SU-DHL-6 (cell line): ENCODE data around the gene SUPT4H1.

ENCODE experiments used
- H2AFZ ChIP-seq: fragments of 200-600 bp; sonication (generic); 2 replicates; pipeline ENCODE4 v1.6.1; 2014; ENCODE audit warnings: low read depth, mild to moderate bottlenecking, moderate library complexity, mixed read lengths, antibody characterized with exemption, low read length; ENCODE audit not compliant: severe bottlenecking
- H3F3A ChIP-seq: fragments of 200-600 bp; shearing (Covaris generic); 2 replicates; pipeline ENCODE4 v1.6.0; 2016; ENCODE audit warnings: antibody characterized with exemption, mild to moderate bottlenecking; ENCODE audit not compliant: insufficient read depth
- H3K27ac ChIP-seq: fragments of 200-600 bp; sonication (generic); 2 replicates; pipeline ENCODE4 v1.5.1; 2016; ENCODE audit warnings: low read depth, mild to moderate bottlenecking, low read length, moderate library complexity, mixed read lengths
- H3K27me3 ChIP-seq: fragments of 200-600 bp; sonication (generic), shearing (Covaris generic); 2 replicates; pipeline ENCODE4 v1.6.0; 2014; ENCODE audit warnings: mild to moderate bottlenecking, low read length
- H3K36me3 ChIP-seq: fragments of 200-600 bp; sonication (generic); 2 replicates; pipeline ENCODE4 v1.6.1; 2014; ENCODE audit warnings: mild to moderate bottlenecking, low read length, mixed read lengths
- H3K4me2 ChIP-seq: fragments of 300-600, 200-600 bp; shearing (Covaris generic), sonication (generic); 2 replicates; pipeline ENCODE4 v1.6.0; 2014; ENCODE audit warnings: low read length, low read depth, mild to moderate bottlenecking; ENCODE audit not compliant: poor library complexity, severe bottlenecking
- H3K4me3 ChIP-seq: fragments of 200-600 bp; sonication (generic); 2 replicates; pipeline ENCODE4 v1.5.1; 2014; ENCODE audit warnings: antibody characterized with exemption, low read length, mild to moderate bottlenecking, mixed read lengths; ENCODE audit not compliant: insufficient read depth, poor library complexity, severe bottlenecking
- H3K79me2 ChIP-seq: fragments of 200-600 bp; sonication (generic); 2 replicates; pipeline ENCODE4 v1.6.1; 2014; ENCODE audit warnings: mild to moderate bottlenecking, low read length, moderate library complexity; ENCODE audit not compliant: insufficient read depth
- H3K9ac ChIP-seq: fragments of 200-600 bp; sonication (generic); 2 replicates; pipeline ENCODE4 v1.7.0; 2014; ENCODE audit warnings: mild to moderate bottlenecking, low read length
- H3K9me2 ChIP-seq: fragments of 200-600 bp; sonication (generic); replicated peaks from 2 replicates; pipeline ENCODE4 v1.6.1; 2014; ENCODE audit warnings: low read length; ENCODE audit not compliant: insufficient read depth
- H3K9me3 ChIP-seq: fragments of 200-600 bp; sonication (generic); 2 replicates; pipeline ENCODE4 v1.6.1; 2014; ENCODE audit warnings: low read length, mixed read lengths; ENCODE audit not compliant: insufficient read depth
- H4K20me1 ChIP-seq: fragments of 200-600 bp; sonication (generic); 2 replicates; pipeline ENCODE4 v1.6.1; 2014; ENCODE audit warnings: low read depth, mild to moderate bottlenecking, antibody characterized with exemption, low read length, moderate library complexity, mixed read lengths
- EZH2phosphoT487 ChIP-seq: fragments of 200-600 bp; sonication (generic), shearing (Covaris generic); conservative IDR thresholded peaks from 2 replicates; pipeline ENCODE4 v1.6.1; 2018; ENCODE audit warnings: mild to moderate bottlenecking, antibody characterized with exemption, low read length, moderate library complexity, mixed read lengths
- TF ChIP-seq, protein P1 (sequence below): fragments of 200-600 bp; sonication (generic); IDR thresholded peaks from one replicate; pipeline ENCODE4 v1.5.1; 2017; ENCODE audit warnings: antibody characterized with exemption, mild to moderate bottlenecking, low read length, moderate library complexity; ENCODE audit not compliant: insufficient read depth, poor library complexity, severe bottlenecking

Gene SUPT4H1

DNA sequence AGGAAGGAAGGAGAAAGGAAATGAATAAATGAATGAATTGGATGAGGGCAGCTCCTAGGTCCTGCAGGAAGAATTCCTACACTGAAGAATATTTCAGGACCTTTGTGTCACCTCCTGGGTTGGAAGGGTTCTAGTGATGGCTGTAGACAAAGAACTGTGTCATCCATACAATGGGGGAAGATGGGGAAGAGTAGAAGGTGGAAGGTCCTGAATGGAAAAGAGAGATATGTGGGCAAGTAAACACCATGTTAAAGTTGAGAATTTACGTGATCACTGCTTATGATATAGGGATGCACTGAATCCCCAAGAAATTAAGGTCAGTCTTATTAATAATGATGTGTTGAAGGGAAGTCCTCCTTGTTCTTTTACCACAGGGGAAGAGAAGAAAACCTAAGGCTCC, 4.2 kb upstream of the SUPT4H1 start:
- H3K79me2 ChIP-seq: peaks cover 7% of the 10 kb centered on the region; the same call in 1 of the 2 replicates
- no peaks in the 10 kb centered on the region for H3K9me2 ChIP-seq

DNA sequence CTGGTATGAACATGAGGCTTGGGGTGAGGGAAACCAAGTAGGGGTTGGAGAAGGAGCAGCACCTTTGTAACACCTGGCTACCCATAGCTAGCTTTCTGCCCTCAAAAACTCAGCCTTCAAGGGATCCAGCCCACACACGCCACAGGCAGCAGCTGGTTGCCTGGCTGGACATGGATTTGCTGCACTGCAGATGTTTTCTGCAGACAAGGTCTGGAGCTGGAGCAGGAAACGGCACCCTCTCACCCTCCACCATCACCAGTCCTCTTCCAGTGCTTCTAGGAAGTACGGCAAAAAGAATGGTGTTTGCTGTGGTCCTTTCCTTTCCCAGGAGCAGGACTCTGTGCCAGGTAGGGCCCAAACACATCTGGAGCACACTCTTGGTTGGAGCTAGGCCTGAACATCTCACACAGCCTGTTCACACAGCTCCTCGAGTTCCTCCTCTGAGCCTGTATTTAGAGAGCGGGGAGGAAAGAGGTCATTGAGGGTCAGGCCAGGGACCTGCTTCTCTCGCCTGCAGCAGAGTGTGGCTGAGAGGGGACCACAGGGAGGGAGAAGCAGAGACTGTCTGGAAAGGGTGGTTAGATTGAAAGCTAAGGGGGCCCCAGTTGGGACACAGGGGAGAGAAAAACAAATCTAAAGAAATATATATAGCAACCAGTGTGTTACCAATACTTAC, 2.7 kb upstream of the SUPT4H1 start:
- no peak overlapping the region for H3K27ac ChIP-seq
- no peaks in the 10 kb centered on the region for H3K36me3 ChIP-seq
- no peak overlapping the region for H3K9ac ChIP-seq

More for the DNA sequence above, 4.2 kb upstream of the SUPT4H1 start:
- no peak overlapping the region for H2AFZ ChIP-seq
- no peaks in the 10 kb centered on the region for H3K27me3 ChIP-seq
- no peaks in the 10 kb centered on the region for H3K9me3 ChIP-seq
- no peak for TF ChIP-seq EZH2phosphoT487
- TF ChIP-seq, protein P1, sequence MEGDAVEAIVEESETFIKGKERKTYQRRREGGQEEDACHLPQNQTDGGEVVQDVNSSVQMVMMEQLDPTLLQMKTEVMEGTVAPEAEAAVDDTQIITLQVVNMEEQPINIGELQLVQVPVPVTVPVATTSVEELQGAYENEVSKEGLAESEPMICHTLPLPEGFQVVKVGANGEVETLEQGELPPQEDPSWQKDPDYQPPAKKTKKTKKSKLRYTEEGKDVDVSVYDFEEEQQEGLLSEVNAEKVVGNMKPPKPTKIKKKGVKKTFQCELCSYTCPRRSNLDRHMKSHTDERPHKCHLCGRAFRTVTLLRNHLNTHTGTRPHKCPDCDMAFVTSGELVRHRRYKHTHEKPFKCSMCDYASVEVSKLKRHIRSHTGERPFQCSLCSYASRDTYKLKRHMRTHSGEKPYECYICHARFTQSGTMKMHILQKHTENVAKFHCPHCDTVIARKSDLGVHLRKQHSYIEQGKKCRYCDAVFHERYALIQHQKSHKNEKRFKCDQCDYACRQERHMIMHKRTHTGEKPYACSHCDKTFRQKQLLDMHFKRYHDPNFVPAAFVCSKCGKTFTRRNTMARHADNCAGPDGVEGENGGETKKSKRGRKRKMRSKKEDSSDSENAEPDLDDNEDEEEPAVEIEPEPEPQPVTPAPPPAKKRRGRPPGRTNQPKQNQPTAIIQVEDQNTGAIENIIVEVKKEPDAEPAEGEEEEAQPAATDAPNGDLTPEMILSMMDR: no peak
- H3F3A ChIP-seq: peaks cover 11% of the 10 kb centered on the region
- no peak overlapping the region for H3K27ac ChIP-seq
- no peaks in the 10 kb centered on the region for H3K36me3 ChIP-seq
- H3K4me2 ChIP-seq: no peak overlapping the region
- no peak overlapping the region for H3K9ac ChIP-seq
- H3K4me3 ChIP-seq: no peak overlapping the region
- no peaks in the 10 kb centered on the region for H4K20me1 ChIP-seq

DNA sequence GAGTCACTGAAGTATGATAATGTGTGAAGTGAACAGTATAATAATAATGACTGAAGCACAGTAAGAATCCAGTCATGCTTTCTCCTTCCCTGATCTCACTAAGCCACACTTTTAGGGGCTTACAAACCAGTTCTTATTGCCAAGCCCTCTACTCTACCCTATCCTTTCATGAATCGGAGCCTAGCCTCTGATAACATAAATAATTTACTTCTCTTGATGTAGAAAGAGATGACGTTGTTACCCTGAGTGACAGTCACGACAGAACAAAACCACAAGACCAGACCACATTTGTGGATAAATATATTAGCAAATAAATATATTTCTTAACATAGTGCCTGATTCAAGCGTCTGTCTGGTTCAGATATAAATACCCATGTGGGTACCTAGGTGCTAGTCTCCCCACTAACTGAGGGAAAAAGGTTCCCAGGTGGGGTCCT, 1.4 kb upstream of the SUPT4H1 start:
- Histone ChIP-seq H4K20me1 (no peaks in the 10 kb centered on the region), H3K9me2 (no peaks in the 10 kb centered on the region), H3K36me3 (peaks cover 11% of the 10 kb centered on the region; the same call in 1 of the 2 replicates), H3K27ac (peak overlapping the region; percentile 87), H3K4me2 (peak overlapping the region; percentile 98), H3K27me3 (no peaks in the 10 kb centered on the region), H3K79me2 (peaks cover 16% of the 10 kb centered on the region), H3K9me3 (no peaks in the 10 kb centered on the region), H3F3A (peaks cover 11% of the 10 kb centered on the region), H3K9ac (peak overlapping the region; percentile 96), H2AFZ (no peak overlapping the region), H3K4me3 (peak overlapping the region; percentile 94)
- TF ChIP-seq, protein P1: no peak
- TF ChIP-seq EZH2phosphoT487: no peak

More for the DNA sequence above, 2.7 kb upstream of the SUPT4H1 start:
- H3K4me3 ChIP-seq: no peak overlapping the region
- TF ChIP-seq EZH2phosphoT487: no peak
- TF ChIP-seq, protein P1: no peak
- H4K20me1 ChIP-seq: no peaks in the 10 kb centered on the region
- H2AFZ ChIP-seq: no peak overlapping the region
- H3K27me3 ChIP-seq: no peaks in the 10 kb centered on the region
- no peak overlapping the region for H3K4me2 ChIP-seq
- no peaks in the 10 kb centered on the region for H3K9me2 ChIP-seq
- peaks cover 11% of the 10 kb centered on the region for H3F3A ChIP-seq
- H3K9me3 ChIP-seq: no peaks in the 10 kb centered on the region
- peaks cover 12% of the 10 kb centered on the region; the same call in 1 of the 2 replicates for H3K79me2 ChIP-seq
